T follicular helper cell (primary cell): ENCODE measurements around the gene RGL4.

Experiments used
- DNase-seq: peaks from one replicate; pipeline ENCODE4 v3.0.0-alpha.2; 2020; ENCODE audit warnings: low read depth

RGL4 gene

DNA sequence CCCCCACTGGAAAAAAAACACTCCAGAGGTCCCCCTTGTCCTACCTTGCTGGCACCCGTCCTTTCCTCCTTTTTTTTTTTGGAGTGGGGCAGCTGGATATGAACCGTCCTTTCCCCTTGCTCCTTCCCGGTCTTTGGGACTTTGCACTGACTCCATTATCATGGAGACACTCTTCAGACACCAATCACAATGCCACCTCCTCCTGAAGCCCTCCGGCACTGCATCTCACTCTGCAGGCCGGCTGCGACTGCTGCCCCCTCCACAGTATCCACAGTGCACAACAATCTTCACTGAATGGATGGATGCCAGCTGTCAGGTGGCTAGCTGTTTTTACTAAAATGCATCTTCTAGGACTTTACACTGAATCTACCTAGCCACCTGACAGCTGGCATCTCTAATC is 12.7 kb upstream of the RGL4 start:
- DNase-seq: no peak

DNA sequence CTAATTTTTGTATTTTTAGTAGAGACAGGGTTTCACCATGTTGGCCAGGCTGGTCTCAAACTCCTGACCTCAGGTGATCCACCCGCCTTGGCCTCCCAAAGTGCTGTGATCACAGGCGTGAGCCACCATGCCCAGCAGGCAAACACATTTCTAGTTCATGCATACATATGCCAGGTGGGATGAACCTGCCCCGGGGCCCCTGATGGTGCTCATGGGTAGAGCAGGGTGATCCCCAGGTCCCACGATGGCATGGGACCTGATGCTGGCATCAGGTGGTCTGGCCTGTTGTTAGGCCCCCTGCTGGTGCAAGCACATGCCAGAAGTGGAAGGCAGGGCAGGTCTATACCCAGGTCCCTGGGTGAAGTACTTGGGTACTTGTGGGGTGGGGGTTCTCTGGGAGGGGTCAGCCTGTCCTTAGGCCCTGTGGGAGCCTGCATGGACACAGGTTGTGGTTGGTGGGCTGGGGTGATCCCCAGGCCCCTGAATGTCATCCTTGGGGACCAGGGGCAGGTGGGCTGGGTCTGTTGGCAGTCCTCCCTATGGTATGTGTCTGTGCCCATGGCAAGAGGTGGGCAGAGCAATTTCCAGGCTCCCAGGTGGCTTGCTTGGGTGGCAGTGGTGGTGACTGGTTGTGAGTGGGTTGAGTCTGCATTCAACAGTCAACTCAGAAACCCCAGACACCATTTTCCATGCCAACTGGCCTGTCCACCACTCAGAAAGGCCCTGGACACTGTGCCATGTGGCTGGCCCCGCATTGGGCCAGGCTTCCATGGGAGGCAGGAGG is 9.6 kb upstream of the RGL4 start:
- no peak for DNase-seq

DNA sequence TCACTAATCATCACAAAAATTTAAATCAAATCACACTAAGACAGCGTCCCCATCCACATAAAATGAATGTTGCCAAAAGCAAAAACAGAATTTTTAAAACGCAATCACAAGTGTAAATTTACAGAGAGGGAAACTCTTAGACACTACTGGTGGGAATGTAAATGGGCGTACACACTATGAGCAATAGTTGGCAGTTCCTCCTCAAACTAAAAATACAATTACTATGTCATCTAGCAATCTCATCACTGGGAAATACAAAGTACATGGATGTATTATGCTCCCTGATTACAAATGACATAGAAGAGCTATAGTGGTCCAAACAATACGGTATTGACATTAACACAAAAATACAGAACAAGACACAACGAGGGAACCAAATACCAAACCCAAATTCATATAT is 8.7 kb upstream of the RGL4 start:
- DNase-seq: no peak

DNA sequence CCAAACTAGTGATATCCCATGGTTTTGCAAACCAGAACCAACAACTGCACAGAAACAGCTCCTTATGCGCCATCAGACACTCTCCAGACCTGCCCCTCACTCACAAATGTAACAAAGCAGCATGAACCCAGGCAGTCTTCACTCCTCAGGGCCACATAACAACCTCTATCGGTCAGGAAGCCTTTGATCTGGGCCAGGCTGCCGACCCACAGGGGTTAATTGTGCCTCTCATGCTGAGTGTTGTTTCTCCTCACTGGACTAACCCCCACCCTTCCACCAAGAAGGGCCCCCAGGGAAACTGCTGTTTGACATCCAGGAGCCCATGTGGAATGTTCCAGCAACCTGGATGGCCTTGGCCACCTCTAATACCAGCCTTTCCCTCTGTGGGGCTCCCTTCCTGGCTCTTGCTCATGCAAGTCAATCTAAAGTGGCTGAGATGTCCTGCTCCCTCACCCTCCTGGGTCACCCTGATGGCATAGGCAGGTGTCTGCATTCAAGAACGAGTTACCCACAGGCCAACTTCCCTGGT is 7.9 kb upstream of the RGL4 start:
- no peak for DNase-seq

DNA sequence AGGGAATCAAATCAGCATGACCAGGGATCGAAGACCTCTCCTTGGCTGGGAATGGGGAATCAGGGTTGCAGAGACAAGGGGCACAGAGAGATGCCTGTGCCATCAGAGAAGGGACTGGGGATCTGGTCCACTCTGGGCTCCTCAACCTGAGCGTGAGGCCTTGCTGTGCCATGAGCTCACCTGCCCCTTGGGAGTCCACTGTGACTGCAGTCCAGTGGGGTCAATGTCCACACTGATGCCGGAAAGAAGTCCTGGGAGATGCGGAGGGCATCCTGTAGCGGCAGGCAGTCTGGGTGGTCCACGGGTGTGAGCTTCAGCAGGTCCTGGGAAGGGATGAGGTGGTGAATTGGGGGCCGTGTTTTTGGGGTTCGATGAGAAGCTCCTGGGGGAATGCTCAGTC is 7.3 kb upstream of the RGL4 start:
- no peak for DNase-seq

DNA sequence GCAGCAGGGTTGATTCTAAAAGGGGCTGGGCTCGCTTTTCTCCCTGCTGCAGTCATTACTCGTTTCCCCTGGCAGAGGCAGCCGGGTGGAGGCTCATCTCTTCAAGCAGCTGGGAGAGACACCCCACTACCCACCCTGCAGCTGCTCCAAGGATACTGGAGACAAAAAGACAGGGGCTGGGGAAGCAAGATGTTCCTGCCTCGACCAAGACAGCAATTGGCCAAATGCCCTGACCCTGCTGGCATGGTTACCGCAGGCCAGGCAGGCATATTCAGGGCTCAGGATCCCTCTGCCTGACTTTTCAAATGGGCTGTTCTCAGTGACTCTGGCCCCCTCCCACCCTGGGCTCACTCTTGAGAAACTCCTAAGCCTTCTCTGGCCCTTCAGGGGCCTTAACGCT is 6.8 kb upstream of the RGL4 start:
- no peak for DNase-seq

DNA sequence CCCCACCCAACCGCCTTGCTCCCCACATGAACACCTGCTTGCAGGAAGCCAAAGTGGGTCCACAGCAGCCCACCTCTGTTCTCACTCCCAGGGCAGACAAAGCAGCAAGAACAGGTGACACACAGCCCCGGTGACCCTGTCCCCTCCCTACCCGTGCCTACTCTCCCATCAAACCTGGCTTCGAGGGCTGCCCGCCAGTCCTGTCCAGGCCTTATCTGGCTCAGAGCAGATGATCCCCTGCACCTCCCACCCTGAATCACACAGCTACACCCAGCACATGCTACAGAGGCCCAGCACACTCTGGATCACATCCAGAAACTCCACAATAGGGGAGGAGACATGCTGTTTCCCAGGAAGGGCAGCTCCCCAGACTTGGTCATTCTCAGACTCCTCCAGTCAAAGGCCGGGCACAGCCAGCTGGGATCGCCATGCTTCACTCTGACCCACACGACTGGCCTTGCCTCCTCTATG is 6.2 kb upstream of the RGL4 start:
- DNase-seq: no peak

DNA sequence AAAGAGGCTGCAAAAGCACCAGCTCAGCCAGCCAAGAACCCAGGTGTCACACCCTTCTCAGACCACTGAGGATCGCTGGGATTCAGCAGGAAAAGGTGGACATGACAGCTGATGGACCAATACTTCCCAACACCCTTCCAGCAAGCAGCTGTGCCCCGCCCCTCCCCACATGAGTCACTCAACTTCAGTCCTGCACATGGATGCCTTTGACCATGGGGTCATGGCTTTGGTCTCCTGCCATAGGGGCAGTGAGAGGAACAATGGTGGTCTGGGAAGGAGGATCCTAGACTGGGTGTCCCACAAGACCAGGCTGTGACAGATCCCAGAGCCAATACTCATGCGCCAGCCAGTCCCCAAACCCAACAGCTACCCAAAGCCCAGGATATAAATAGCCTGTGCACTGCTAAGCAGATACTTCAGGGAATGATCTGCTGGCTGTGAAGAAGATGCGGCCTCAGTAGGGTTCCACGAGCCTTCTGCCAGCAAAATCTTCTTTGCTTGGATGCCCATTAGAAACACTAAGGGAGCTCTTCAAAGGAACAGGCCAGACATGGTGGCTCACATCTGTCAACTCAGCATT is 5.5 kb upstream of the RGL4 start:
- no peak for DNase-seq

DNA sequence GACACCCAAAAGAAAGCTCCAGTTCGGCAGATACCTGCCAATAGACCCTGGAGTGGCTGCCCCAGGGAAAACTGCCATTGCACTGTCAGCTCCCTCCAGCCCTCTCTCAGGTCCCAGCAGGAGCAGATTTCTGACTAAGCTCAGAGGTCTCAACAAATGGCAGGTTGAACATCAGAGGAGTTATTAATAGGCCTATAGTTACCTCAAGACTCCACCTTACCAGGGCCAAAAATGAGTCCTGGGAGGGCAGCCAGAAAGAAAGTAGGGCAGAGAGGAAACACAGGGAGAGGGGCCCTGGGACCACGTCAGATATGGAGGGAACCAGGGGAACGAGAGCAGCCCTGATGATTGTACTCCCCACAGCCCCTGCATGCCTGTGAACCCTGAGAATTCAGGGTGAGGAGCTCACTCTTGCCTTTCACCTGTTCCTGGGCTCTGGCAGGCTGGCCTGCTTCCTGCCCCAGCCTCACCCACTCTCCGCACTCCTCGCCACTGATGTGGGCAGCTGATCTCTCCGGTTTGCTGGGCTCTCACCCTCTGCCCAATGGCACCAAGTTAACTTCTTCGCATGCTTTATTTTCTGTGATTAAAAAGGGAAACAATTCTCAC is 4.3 kb upstream of the RGL4 start:
- no peak for DNase-seq

DNA sequence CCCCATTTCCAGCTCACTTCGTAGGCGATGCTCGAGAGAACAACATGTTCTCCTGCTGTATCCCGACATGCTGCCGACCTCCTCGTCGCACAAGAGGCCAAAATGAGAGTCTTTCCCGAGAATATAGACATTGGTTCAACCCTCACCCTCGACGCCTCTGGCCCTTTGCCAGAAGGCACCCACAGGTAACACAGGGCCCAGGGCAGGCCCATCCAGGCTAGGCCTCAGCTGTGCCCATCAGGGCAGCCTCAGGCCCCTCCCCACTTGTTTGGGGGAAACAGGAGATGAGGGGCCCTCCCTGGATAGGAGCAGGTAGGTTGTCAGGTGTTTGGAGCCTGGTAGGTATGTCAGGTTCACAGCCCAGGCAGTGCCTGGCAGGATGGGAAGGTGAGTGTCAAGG is 2.7 kb upstream of the RGL4 start:
- DNase-seq: no peak

DNA sequence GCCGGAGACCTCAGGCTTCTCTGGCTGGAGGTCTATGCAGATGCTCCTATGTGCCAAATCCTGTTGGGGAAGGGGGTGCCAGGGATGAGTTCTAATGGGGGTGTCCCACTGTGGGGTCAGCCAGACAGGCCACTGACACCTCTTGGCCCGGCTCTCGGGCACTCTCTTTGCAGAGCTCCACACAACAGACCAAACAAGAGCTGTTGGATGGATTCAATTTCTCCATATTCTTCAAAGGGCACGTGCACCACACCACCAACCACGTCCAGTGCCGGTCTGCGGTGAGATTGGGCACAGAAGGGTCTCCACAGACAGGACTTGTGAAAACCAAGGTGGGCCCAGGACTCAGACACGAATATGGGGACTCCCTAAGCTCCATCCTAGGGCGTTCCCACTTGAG is 2.2 kb upstream of the RGL4 start:
- no peak for DNase-seq

DNA sequence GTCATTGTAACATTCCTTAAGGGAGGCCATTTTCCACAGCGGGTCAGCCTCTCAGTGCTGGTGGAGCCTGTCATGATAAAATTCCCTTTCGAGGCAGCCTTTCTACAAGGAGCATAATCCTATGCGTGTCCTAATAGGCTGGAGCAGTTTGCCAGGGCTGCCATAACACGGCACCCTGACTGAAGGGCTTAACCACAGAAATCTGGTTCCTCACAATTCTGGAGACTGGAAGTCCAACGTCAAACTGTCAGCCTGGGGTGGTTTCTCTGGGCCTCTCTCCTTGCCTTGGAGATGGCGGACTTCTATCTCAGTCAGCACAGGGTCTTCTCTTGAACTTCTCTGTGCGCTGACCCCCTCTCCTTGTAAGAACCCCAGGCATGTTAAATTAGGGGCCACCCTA is 1.4 kb upstream of the RGL4 start:
- no peak for DNase-seq

DNA sequence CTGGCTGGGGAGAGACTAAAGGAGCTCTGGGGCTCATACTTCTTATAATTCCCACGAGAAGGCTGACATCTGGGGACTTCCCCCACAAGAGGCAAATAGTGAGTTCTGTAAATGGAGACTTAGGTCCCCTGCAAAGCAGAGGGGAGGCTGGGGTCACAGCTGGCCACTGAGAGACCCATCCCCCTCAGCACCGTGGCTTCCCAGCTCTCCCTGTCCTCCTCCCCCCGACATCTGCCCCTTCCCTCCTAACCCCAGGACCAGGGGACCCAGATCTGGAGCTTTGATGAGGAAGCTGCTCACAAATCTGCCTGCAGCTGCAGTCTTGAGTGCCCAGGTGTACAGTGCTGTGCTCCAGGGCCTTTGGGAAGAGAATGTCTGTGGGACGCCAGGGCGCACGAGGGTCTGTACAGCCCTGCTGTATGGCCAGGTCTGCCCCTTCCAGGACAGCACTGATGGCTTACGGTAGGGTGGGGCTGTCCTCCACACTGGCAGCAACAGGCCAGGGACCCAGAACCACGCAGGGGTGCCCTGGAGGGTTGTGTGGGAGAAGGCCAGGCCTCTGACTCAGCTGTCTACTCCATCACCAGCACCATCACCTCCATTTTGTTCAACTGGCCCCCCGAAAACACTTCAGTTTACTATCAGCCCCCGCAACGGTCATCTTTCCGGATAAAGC is 1.1 kb downstream of the RGL4 start:
- no peak for DNase-seq

DNA sequence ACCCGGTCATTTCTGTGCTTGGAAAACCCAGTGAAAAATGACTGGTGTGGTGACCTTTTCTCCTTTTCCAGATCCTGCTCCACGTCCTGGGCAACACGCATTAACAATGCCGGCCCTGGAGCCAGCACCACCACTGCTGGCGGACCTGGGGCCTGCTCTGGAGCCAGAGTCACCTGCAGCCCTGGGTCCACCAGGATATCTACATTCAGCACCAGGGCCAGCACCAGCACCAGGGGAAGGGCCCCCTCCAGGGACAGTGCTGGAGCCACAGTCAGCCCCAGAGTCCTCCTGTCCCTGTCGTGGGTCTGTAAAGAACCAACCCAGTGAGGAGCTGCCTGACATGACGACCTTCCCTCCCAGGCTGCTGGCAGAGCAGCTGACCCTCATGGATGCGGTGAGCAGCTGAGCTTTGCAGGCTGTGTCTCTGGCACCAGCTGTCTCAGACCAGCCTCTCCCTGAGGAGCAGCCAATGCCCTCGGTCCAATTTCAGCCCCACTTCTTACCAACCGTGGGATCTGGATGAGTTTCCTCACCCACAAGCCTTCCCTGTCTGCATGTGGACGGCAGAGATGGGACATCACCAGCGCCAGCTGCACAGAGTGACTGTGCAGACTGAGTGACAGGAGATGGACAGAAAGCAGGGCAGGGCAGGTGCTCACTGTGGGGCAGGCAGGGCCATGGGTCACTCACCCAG is 1.9 kb downstream of the RGL4 start:
- no peak for DNase-seq

DNA sequence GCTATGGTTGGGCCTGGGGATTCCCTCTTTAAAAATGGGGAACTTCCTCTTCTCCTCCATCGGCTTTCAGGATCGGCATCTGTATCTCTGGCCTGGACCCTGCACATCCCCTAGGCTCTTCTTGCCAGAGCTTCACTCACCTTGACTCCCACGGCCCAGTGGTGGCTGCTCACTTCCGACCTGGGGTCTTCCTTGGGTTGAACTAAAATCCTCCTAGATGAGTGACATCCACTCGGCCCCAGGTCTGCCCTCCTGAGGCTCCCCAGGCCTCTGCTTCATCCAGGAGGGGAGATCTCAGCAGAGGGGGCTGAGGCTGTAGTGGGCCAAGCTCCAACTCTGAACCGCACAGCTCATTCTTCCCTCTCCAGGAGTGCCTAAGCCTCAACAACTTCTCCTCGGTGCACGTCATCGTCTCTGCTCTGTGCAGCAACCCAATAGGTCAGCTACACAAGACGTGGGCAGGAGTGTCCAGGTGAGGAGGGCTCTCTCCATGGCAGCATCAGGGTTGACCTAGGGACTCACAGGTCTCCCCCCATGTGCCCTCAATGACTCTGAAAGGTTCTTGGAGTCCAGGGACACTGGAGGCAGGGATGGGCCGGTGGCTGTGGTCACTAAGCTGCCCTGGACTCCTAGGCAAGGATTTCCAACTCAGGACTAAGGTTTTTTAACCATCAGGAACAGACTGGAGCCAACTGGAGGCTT is 3.3 kb downstream of the RGL4 start:
- DNase-seq: no peak

DNA sequence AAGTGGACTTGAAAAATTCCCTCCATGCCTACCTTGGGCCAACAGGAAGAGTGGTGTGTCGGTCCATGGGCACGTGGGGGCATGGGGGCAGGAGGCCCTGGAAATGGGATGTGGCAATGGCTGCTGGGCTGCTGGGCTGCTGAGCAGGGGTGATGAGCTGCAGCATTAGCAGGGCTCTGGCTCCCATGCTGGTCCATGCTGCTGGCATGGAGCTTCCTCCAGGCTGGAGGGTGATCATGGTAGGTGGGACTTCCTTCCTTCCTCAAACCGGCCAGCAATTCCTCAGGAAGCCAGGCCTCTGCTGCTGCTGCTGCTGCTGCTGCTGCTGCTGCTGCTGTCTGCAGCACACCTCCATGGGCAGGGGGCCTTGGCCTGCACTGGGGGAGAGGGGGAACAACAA is 4.3 kb downstream of the RGL4 start:
- DNase-seq: no peak

DNA sequence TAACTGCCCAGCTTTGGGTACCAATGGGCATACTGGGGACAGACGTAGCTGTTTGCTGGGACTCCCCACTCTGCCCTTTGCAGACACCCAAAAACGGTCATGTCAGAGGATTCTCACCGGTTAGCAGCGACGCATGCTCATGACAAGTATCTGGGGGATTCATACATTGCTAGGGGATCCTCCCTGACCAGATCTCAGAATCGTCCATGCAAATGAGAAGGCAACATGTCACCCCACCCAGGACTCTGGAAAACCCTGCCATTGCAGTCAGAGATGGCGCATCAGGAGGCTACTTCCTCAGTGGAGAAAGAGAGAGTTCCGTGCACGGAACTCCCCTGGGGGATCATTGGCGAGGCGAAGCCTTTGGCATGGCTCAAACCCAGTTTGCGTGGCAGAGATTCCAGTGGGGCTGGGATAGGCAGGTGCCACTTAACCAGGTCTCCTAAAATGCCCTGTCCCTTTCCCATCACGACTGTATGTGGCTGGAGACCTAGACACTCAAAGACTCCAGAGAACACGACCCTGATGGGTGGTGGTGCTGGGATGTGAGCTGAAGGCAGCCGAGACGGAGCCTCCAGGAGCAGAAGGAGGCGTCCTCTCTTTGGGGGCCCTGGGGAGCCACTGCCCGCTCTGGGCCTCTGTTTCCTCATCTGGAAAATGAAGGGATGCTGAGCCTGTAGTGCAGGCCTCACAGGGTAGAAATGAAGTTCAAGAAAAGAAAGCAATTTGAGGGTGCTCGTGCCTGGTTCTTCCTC is 4.9 kb downstream of the RGL4 start:
- no peak for DNase-seq

DNA sequence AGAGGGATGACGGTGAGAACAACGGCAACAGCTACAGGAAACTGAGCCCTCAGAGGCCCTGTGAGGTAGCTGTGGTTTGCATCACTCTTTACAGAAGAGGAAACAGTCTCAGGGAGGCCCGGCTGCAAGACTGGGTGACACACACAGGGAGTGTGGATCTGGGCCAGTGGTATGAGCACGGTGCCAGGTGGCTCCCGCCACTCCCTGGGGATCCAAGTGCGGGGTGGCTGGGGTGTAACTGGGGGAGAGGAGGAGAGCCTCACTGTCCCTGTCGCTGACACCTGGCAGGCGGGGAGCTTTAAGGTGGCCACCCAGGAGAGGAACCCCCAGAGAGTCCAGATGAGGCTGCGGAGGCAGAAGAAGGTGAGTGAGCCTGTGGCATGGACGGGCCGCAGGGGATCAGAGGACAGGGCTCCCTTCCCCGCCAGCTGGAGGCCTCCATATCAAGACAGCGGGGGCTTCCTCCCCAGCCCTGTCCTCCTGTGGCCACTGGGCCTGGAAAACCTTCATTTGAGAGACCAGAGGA is 5.6 kb downstream of the RGL4 start:
- DNase-seq: peak; percentile 72

DNA sequence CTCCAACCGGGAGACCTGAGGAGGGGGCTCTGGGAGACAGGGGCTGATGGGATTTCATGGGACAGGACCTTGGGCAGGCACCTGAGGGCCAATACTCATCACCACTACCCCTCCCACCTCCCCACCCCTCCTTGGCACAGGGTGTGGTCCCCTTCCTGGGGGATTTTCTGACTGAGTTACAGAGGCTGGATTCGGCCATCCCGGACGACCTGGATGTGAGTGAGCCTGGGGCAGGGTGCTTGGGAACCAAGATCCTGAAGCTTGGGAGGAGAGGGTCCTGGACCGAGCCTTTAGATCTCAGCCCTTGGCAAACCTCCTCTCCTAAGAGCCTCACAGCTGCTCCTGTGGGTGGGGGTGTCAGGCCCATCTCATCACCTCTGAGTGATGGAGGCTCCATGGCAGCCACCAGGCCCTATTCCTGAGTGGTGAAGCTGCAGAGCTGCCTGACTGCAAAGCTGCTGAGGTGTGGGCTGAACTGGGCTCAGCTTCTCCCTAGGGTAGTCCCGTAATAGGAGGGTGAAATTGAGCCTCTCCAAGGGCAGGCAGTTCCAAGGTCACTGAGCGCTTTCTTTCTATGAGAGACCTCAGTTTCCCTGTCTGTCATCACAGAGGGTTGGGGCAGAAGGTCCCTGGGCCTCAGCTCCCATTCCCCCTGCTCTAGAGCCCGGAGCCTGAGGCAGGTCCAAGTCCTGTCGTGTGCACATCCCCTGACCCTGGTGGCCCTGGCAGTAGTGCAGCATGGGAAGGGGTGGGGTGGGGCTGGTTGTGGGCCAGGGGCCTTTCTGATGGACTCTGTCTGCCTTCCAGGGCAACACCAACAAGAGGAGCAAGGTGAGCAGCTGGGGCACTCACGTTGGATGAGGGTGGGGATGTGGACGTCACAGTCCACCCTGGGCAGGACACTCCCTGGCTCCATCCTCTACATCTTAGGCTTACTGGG is 6.5 kb downstream of the RGL4 start:
- DNase-seq: no peak
